ENCODE data around the gene WEE1.

WEE1 gene

GRCh38 chr11:9529334-9529650 lies 44.2 kb upstream of the WEE1 start:
- H3K4me3 ChIP-seq (ENCODE audit: low read depth, low read length) = no peak overlapping the region
- in situ Hi-C loops (cut with HindIII; ENCODE audit: low sequenced_read_pairs) = no loop called here
- TF ChIP-seq CTCF (IDR thresholded peaks at IDR 0.05; ENCODE audit: low read depth, low read length) = no peak
- DNase-seq (ENCODE audit: low read depth, low spot score) = no peak

GRCh38 chr11:9530020-9530621 lies 43.3 kb upstream of the WEE1 start:
- TF ChIP-seq CTCF (IDR thresholded peaks at IDR 0.05; ENCODE audit: low read depth, low read length) = no peak
- no peak overlapping the region for H3K4me3 ChIP-seq (ENCODE audit: low read depth, low read length)
- DNase-seq (ENCODE audit: low read depth, low spot score) = no peak
- in situ Hi-C loops (cut with HindIII; ENCODE audit: low sequenced_read_pairs) = no loop called here

GRCh38 chr11:9530901-9531625 lies 42.4 kb upstream of the WEE1 start:
- no peak overlapping the region for H3K4me3 ChIP-seq (ENCODE audit: low read depth, low read length)
- TF ChIP-seq CTCF (IDR thresholded peaks at IDR 0.05; ENCODE audit: low read depth, low read length) = no peak
- in situ Hi-C loops (cut with HindIII; ENCODE audit: low sequenced_read_pairs) = no loop called here
- no peak for DNase-seq (ENCODE audit: low read depth, low spot score)

- DNase-seq (ENCODE audit: low read depth, low spot score) = no peak
- H3K4me3 ChIP-seq (ENCODE audit: low read depth, low read length) = no peak overlapping the region
- TF ChIP-seq CTCF (IDR thresholded peaks at IDR 0.05; ENCODE audit: low read depth, low read length) = no peak
- in situ Hi-C loops (cut with HindIII; ENCODE audit: low sequenced_read_pairs) = no loop called here
These were observed 40.4 kb upstream of the WEE1 start for GRCh38 chr11:9533058-9533457.

GRCh38 chr11:9533736-9534473 lies 39.6 kb upstream of the WEE1 start:
- no peak overlapping the region for H3K4me3 ChIP-seq (ENCODE audit: low read depth, low read length)
- no peak for DNase-seq (ENCODE audit: low read depth, low spot score)
- in situ Hi-C loops (cut with HindIII; ENCODE audit: low sequenced_read_pairs) = no loop called here
- no peak for TF ChIP-seq CTCF (IDR thresholded peaks at IDR 0.05; ENCODE audit: low read depth, low read length)

- no peak overlapping the region for H3K4me3 ChIP-seq (ENCODE audit: low read depth, low read length)
- DNase-seq (ENCODE audit: low read depth, low spot score) = no peak
- TF ChIP-seq CTCF (IDR thresholded peaks at IDR 0.05; ENCODE audit: low read depth, low read length) = peak; percentile 79
- in situ Hi-C loops (cut with HindIII; ENCODE audit: low sequenced_read_pairs) = no loop called here
These were observed 38.2 kb upstream of the WEE1 start for GRCh38 chr11:9535189-9535781.

Measured in astrocyte of the spinal cord (primary cell).